A673 (cell line): ENCODE measurements around the gene HSPA2. TPM values are rescaled to one million over a fixed set of nuclear protein-coding genes. Genes with fewer than 3 reads are reported as not detected.

Experiments
- BruUV-seq: library from RNA; stranded (reverse); fragments of 400-500 nt; replicated peaks from 2 replicates; lab custom pipeline; 2021; lab: Mats Ljungman, UMichigan
- CTCF ChIA-PET: fragments of 300-600 bp; sonication (Branson Sonifier 250); formaldehyde crosslinking; loops from one replicate; lab custom pipeline; 2022; ENCODE audit warnings: antibody characterized with exemption; lab: Charles Lee
- POLR2A ChIA-PET: fragments of 300-600 bp; sonication (Branson Sonifier 250); formaldehyde crosslinking; loops from one replicate; lab custom pipeline; 2022; ENCODE audit warnings: antibody characterized with exemption; ENCODE audit not compliant: low non-redundant PET; lab: Charles Lee
- DNase-seq: peaks from one replicate; pipeline ENCODE4 v3.0.0-alpha.2; 2015; ENCODE audit warnings: low spot score
- H3K27ac ChIP-seq: fragments of 200-600 bp; sonication (generic); 2 replicates; pipeline ENCODE4 v1.5.1; 2016; ENCODE audit warnings: mixed run types, low read depth, mild to moderate bottlenecking, mixed read lengths, antibody characterized with exemption, low read length; ENCODE audit not compliant: poor library complexity, severe bottlenecking
- H3K27me3 ChIP-seq: fragments of 200-600 bp; sonication (generic); replicated peaks from 2 replicates; pipeline ENCODE4 v1.6.1; 2017; ENCODE audit warnings: mixed run types, low read depth, mild to moderate bottlenecking, mixed read lengths, antibody characterized with exemption, low read length; ENCODE audit not compliant: insufficient read depth, poor library complexity
- H3K36me3 ChIP-seq: fragments of 200-600 bp; sonication (generic); 2 replicates; pipeline ENCODE4 v1.6.1; 2016; ENCODE audit warnings: mixed run types, mild to moderate bottlenecking, mixed read lengths, antibody characterized with exemption, low read length; ENCODE audit not compliant: insufficient read depth, poor library complexity, severe bottlenecking
- H3K4me1 ChIP-seq: fragments of 200-600 bp; sonication (generic); 2 replicates; pipeline ENCODE4 v1.6.1; 2017; ENCODE audit warnings: mixed run types, mild to moderate bottlenecking, mixed read lengths, antibody characterized with exemption, low read length; ENCODE audit not compliant: insufficient read depth, poor library complexity, severe bottlenecking
- H3K4me3 ChIP-seq: fragments of 200-600 bp; sonication (generic); 2 replicates; pipeline ENCODE4 v1.5.1; 2016; ENCODE audit warnings: low read depth, mixed run types, mild to moderate bottlenecking, mixed read lengths, low read length; ENCODE audit not compliant: poor library complexity, severe bottlenecking
- H3K9me3 ChIP-seq: fragments of 200-600 bp; sonication (generic); 2 replicates; pipeline ENCODE4 v1.6.1; 2016; ENCODE audit warnings: mixed run types, low read depth, mild to moderate bottlenecking, mixed read lengths, antibody characterized with exemption, low read length; ENCODE audit not compliant: poor library complexity, severe bottlenecking
- EZH2 ChIP-seq: fragments of 200-600 bp; sonication (generic); IDR thresholded peaks from 2 replicates; pipeline ENCODE4 v1.6.1; 2017; ENCODE audit warnings: borderline replicate concordance, low read depth, mild to moderate bottlenecking, mixed read lengths, antibody characterized with exemption, low read length; ENCODE audit not compliant: poor library complexity, severe bottlenecking
- intact Hi-C: fragments of 100-400 bp; cut with micrococcal nuclease; formaldehyde crosslinking; loops from one replicate; pipeline ENCODE4 v1.10.0; 2022; ENCODE audit not compliant: unreplicated experiment
- total RNA-seq: library from RNA; stranded (reverse); gene quantifications from 2 replicates; pipeline ENCODE4 v1.2.3, GENCODE V29; 2021
- TF ChIP-seq, protein P1 (sequence below): fragments of 300-800, 200-600 bp; sonication (generic); conservative IDR thresholded peaks from 2 replicates; pipeline ENCODE4 v1.5.1; 2017; ENCODE audit warnings: low read depth, mild to moderate bottlenecking, antibody characterized with exemption, low read length, moderate library complexity, mixed read lengths

HSPA2 gene
- total RNA-seq, 1 experiment from 2014 or later = 14.3 TPM

GRCh38 chr14:64508215-64508776 lies 32.2 kb upstream of the HSPA2 start:
- no peak for DNase-seq
- intact Hi-C loops = no loop called here
- no TSS peak for BruUV-seq
- POLR2A ChIA-PET = no interaction called here
- H3K4me3 ChIP-seq = no peak overlapping the region
- no peaks in the 10 kb centered on the region for H3K9me3 ChIP-seq
- CTCF ChIA-PET = no interaction called here
- TF ChIP-seq, protein P1, sequence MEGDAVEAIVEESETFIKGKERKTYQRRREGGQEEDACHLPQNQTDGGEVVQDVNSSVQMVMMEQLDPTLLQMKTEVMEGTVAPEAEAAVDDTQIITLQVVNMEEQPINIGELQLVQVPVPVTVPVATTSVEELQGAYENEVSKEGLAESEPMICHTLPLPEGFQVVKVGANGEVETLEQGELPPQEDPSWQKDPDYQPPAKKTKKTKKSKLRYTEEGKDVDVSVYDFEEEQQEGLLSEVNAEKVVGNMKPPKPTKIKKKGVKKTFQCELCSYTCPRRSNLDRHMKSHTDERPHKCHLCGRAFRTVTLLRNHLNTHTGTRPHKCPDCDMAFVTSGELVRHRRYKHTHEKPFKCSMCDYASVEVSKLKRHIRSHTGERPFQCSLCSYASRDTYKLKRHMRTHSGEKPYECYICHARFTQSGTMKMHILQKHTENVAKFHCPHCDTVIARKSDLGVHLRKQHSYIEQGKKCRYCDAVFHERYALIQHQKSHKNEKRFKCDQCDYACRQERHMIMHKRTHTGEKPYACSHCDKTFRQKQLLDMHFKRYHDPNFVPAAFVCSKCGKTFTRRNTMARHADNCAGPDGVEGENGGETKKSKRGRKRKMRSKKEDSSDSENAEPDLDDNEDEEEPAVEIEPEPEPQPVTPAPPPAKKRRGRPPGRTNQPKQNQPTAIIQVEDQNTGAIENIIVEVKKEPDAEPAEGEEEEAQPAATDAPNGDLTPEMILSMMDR = no peak
- no peak for TF ChIP-seq EZH2
- H3K36me3 ChIP-seq = no peaks in the 10 kb centered on the region
- no peaks in the 10 kb centered on the region for H3K27me3 ChIP-seq
- H3K4me1 ChIP-seq = peaks cover 34% of the 10 kb centered on the region
- H3K27ac ChIP-seq = peak overlapping the region; percentile 7

- Histone ChIP-seq H3K27me3 (no peaks in the 10 kb centered on the region), H3K27ac (no peak overlapping the region), H3K36me3 (no peaks in the 10 kb centered on the region), H3K4me3 (no peak overlapping the region), H3K9me3 (no peaks in the 10 kb centered on the region), H3K4me1 (peaks cover 34% of the 10 kb centered on the region)
- ChIA-PET CTCF (no interaction called here), POLR2A (no interaction called here)
- DNase-seq = no peak
- intact Hi-C loops = no loop called here
- no TSS peak for BruUV-seq
- no peak for TF ChIP-seq EZH2
These were observed 31.5 kb upstream of the HSPA2 start for GRCh38 chr14:64509036-64509435.

GRCh38 chr14:64510825-64511671 lies 29.5 kb upstream of the HSPA2 start:
- TF ChIP-seq, protein P1 = peak; percentile 95
- TF ChIP-seq EZH2 = no peak
- Histone ChIP-seq H3K27ac (peak overlapping the region; percentile 13), H3K27me3 (no peaks in the 10 kb centered on the region), H3K4me3 (no peak overlapping the region), H3K4me1 (peaks cover 34% of the 10 kb centered on the region), H3K36me3 (no peaks in the 10 kb centered on the region), H3K9me3 (no peaks in the 10 kb centered on the region)
- intact Hi-C loops = loop anchor here (5.0 kb wide), 1 partner anchor 126 kb away; no protein-coding TSS in a partner anchor
- ChIA-PET POLR2A (interaction anchor here (0.7 kb wide), 1 partner anchor 1597 kb away, joined by 3 read pairs; no protein-coding TSS in a partner anchor), CTCF (interaction anchor here (0.8 to 1.0 kb wide), 2 partner anchors 10 to 27 kb away, joined by 3 to 4 read pairs; no protein-coding TSS in a partner anchor)
- peak; percentile 84 for DNase-seq
- BruUV-seq = no TSS peak
